CD4-positive, alpha-beta T cell treated with Interleukin-1 beta for 1 hour (primary cell): ENCODE measurements around the gene FUT8.

ENCODE experiments used
- DNase-seq, 2 donors: peaks; one replicate each; pipeline ENCODE4 v3.0.0-alpha.2; 2020 to 2022

FUT8 gene

GRCh38 chr14:65496178-65496993 lies 83.9 kb downstream of the FUT8 start:
- DNase-seq, result no peak

GRCh38 chr14:65499138-65499537 lies 86.6 kb downstream of the FUT8 start:
- no peak for DNase-seq

- no peak for DNase-seq
Measured at GRCh38 chr14:65500075-65500474, 87.5 kb downstream of the FUT8 start.

- no peak for DNase-seq
Measured at GRCh38 chr14:65501328-65501727, 88.8 kb downstream of the FUT8 start.

DNA sequence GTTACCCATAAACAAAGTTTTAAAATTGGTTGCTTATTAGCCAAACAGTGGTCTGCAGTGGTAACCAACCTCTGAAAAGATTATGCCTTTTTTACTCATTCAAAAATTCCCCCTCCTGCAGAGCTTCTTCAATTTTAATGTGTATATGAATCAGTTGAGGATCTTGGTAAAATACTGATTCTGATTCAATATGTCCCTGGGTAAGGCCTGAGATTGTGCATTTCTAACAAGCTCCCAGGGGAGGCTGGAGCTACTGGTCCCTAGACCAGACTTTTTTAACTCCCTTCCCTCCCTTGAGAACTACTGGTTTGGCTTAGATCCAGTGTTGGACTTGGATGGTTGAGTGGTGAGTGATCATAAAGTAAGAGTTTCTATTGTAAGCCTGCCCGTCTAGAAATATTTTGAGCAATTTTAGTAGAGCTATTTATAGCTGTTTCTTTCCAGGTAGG lies 90.2 kb downstream of the FUT8 start:
- no peak for DNase-seq

- DNase-seq, result no peak
Measured at GRCh38 chr14:65503771-65504170, 91.2 kb downstream of the FUT8 start.

GRCh38 chr14:65506801-65507200 lies 94.3 kb downstream of the FUT8 start:
- DNase-seq, result no peak

- DNase-seq, result no peak
Measured at GRCh38 chr14:65509842-65510241, 97.3 kb downstream of the FUT8 start.

DNA sequence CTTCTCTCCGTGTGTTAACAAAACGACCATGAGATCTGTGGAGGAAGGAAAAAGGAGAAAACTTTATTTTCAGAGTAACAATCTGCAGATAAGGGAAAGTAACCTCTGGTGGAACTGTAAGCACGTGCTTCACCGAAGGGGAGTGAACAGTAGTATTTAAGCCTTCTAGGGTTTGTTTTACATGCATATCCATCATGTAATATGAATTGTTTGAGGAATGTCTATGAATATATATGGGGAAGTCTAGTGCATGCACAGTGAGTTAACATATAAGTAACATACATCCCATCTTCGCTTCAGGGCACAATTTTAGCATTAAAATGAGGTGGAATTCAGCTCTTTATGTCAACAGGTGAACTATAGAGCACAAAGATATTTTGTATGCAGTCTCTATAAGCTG lies 101.1 kb downstream of the FUT8 start:
- DNase-seq, result no peak

GRCh38 chr14:65517635-65518542 lies 105.4 kb downstream of the FUT8 start:
- DNase-seq, result no peak

- no peak for DNase-seq
Measured at GRCh38 chr14:65528069-65528468, 115.5 kb downstream of the FUT8 start.

DNA sequence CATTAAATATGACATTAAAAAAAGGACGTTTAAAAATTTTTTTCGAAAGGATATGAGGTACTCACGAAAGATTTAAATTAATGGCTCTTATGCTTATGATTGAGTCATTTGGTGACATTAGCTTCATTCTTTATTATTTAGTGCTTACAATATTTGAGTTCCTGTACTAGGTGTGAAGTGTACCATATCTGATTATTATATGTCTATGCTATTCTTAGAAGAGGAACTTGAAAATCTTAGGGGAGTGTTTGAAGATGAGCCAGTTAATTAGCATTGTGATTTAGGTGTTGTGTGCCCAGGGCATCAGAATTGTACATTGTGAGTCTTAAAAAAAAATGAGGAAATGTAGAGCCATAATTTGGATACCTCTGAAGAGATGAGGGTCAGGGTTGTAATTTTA lies 118.6 kb downstream of the FUT8 start:
- DNase-seq, result no peak

DNA sequence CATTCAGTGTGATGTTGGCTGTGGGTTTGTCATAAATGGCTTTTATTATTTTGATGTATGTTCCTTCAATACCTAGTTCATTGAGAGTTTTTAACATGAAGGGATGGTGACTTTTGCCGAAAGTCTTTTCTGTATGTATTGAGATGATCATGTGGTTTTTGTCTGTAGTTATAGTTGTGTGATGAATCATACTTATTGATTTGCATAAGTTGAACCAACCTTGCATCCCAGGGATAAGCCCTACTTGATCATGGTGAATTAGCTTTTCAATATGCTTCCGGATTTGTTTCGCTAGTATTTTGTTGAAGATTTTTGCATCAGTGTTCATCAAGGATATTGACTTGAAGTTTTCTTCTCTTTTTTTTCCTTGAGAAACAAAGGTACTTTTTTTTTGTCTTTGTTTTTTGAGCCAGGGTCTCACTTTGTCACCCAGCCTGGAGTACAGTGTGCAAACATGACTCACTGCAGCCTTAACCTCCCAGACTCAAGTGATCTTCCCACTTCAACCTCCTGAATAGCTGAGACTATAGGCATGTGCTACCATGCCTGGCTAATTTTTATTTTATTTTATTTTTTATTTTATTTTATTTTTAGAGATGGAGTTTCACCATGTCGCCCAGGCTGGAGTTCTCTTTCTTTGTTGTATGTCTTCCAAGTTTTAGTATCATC lies 121.3 kb downstream of the FUT8 start:
- no peak for DNase-seq

DNA sequence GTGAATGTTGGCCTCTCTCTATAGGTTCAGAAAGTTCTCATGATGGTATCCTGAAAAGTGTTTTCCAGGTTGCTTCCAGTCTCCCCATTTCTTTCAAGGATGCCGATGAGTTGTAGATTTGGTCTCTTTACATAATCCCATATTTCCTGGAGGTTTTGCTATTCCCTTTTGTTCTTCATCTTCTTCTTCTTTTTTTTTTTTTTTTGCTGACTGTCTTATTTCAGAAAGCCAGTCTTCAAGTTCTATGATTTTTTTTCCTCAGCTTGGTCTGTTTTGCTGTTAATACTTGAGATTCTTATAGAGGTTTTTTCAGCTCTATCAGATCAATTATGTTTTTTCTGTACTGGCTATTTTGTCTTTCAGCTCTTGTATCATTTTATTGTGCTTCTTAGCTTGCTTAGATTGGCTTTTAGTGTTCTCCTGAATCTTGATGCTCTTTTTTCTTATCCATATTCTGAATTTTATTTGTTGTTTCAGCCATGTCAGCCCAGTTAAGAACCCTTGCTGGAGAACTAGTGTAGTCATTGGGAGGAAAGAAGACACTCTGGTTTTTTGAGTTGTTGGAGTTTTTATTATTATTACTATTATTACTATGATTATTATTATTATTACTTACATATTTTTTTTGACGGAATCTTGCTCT lies 124.4 kb downstream of the FUT8 start:
- DNase-seq, result no peak

DNA sequence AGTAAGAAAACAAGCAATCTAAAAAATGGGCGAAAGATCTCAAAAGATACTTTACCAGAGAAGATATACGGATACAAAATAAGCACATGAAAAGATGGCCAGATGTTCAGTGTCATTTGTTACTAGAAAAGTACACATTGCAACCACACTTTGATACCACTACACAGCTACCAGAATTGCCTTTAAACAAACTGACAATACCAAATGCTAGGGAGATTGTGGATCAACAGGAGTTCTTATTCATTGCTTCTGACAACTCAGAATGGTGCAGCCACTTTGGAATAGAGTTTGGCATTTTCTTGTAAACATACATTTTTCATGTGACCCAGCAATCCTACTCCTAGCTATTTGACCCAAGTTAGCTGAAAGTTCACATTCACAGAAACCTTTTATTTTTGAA lies 136.3 kb downstream of the FUT8 start:
- no peak for DNase-seq

DNA sequence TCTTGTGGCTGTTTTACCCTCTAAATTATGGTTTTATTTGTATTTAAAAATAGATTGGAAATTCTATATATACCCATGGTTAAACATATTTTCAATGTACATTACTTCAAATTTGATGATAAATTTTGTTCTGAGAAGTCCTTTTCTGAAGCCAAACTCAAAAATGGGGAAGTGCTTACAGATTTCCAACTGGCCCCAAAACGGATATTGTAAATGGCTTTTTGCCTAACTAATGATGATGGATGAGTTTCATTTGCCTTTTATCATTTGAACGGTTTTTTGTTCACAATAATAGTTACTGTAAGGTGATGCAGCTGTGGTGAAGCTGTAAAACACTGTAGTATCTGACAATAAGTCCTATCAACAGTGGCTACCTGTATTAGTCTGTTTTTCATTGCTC lies 136.9 kb downstream of the FUT8 start:
- no peak for DNase-seq

- DNase-seq, result no peak
Measured at GRCh38 chr14:65550779-65551643, 138.5 kb downstream of the FUT8 start.

- DNase-seq, result no peak
Measured at GRCh38 chr14:65552724-65553123, 140.2 kb downstream of the FUT8 start.

DNA sequence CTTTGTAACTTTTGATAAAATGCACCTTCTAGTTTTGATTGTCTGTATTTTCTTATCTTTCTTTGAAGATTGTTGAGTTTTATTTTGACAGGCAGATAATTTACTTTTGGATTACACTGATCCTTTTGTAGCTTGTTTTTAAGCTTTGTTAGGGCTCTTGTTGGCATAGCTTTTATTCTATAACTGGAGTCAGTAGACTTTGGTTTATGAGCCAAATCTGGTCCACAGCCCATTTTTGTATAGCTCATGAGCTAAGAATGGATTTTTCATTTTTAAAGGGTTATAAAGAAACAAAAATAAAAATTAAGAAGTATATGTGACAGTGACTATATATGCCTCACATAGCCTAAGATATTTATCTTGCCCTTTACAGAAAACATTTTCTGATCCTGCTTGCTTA lies 142.3 kb downstream of the FUT8 start:
- no peak for DNase-seq

DNA sequence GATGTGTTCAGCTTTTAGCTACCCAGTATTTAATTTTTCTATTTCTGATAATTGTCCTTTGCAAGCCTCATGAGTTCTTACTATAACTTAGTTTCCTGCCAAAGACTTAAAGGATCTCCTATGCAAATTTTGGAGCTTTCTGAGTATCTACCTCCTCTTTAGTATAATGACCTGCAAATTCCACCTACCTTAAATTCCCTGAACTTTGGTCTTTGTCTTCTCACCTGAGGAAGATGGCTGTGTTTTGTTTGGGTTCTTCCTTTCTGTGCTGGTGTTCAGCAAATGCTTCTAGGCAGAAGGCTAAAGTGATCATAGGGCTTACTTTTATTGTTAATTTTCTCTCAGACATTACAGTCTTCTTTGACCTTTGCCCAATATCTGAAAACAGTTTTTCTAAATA lies 142.8 kb downstream of the FUT8 start:
- DNase-seq, result no peak

DNA sequence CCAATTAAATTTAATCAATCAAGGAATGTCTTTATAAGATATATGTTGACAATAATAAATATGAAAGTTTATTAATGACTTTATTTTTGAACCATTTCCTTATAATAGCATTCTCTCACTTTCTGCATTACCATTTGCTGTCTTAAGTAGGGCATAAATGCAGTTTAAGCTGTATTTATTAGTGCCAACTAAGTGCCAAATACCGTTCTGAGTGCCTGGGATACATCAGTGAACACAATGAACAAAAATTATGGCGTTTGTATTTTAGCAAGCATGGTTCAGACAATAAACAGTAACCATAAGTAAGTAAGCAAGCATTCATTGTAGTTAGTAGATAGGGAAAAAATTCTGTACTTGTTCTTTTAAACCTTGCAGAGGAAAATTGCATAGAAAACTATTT lies 145.8 kb downstream of the FUT8 start:
- DNase-seq, result no peak
